ENCODE data around the gene RND2.

DNA sequence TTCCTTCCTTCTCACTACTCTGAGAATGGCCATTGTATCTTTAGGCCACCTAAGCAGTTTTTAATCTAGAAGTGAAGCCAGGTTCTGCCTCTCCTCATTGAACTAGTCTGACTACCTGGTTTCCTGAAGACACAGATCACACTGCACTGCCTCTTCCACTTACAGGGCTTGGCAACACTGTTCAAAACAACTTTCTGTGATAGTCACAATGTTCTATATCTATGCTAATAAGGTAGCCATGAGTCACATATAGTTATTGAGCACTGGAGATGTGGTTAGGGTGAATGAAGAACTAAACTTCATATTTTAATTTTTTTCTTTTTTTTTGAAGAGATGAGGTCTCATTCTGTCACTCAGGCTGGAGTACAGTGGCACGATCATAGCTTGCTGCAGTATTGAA, 26.9 kb downstream of the RND2 start:
- TF ChIP-seq EZH2 (IDR thresholded peaks at IDR 0.05; ENCODE audit: low read depth), result no peak
- TF ChIP-seq, protein P1, sequence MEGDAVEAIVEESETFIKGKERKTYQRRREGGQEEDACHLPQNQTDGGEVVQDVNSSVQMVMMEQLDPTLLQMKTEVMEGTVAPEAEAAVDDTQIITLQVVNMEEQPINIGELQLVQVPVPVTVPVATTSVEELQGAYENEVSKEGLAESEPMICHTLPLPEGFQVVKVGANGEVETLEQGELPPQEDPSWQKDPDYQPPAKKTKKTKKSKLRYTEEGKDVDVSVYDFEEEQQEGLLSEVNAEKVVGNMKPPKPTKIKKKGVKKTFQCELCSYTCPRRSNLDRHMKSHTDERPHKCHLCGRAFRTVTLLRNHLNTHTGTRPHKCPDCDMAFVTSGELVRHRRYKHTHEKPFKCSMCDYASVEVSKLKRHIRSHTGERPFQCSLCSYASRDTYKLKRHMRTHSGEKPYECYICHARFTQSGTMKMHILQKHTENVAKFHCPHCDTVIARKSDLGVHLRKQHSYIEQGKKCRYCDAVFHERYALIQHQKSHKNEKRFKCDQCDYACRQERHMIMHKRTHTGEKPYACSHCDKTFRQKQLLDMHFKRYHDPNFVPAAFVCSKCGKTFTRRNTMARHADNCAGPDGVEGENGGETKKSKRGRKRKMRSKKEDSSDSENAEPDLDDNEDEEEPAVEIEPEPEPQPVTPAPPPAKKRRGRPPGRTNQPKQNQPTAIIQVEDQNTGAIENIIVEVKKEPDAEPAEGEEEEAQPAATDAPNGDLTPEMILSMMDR (conservative IDR thresholded peaks at IDR 0.05), result no peak

Measured in PC-9 (cell line).